ENCODE measurements around the gene SLC22A2.

SLC22A2 gene

DNA sequence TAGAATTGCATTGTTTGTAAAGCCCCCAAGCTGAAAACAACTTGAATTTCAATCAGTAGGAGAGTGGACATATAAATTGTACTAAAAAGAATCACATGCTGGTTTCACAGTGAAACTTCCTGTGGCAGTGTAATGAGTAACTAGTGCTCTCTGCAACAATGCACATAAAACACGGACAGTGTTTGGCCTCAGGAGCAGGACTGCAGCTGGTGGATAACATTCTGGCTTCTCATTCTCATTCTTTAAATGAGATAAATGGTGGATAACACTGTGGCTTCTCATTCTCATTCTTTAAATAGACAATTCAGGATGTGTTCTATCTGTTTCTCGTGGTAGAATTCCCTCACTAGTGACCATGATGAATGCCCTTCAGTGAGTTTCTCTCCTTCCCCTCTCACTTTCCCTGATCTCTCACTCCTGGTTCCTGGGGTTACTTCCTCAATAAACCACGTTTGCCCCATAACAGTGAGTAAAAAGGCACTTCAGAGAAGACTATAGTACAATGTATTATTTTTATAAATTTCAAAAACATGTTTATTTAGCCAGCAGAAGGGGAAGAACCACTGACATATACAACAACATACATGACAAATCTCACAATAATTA, 59.9 kb downstream of the SLC22A2 start:
- no peak overlapping the region for H3K4me3 ChIP-seq (ENCODE audit: low read depth, low read length)
- TF ChIP-seq, protein P1, sequence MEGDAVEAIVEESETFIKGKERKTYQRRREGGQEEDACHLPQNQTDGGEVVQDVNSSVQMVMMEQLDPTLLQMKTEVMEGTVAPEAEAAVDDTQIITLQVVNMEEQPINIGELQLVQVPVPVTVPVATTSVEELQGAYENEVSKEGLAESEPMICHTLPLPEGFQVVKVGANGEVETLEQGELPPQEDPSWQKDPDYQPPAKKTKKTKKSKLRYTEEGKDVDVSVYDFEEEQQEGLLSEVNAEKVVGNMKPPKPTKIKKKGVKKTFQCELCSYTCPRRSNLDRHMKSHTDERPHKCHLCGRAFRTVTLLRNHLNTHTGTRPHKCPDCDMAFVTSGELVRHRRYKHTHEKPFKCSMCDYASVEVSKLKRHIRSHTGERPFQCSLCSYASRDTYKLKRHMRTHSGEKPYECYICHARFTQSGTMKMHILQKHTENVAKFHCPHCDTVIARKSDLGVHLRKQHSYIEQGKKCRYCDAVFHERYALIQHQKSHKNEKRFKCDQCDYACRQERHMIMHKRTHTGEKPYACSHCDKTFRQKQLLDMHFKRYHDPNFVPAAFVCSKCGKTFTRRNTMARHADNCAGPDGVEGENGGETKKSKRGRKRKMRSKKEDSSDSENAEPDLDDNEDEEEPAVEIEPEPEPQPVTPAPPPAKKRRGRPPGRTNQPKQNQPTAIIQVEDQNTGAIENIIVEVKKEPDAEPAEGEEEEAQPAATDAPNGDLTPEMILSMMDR (IDR thresholded peaks at IDR 0.05; ENCODE audit: low read depth, low read length) = no peak

DNA sequence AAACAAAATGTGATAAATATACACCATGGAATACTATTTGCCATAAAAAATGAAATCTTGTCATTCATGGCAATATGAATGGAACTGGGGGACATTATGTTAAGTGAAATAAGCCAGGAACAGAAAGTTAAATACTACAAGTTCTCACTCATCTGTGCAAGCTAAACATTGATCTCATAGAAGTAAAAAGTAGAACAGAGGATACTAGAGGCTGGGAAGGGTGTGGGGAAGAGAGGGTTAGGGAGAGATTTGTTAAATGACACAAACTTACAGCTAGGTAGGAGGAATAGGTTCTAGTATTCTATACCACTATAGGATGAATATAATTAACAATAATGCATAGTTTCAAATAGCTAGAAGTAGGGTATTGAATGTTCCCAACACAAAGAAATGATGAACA, 61.0 kb downstream of the SLC22A2 start:
- H3K4me3 ChIP-seq (ENCODE audit: low read depth, low read length) = no peak overlapping the region
- TF ChIP-seq, protein P1 (IDR thresholded peaks at IDR 0.05; ENCODE audit: low read depth, low read length) = no peak

DNA sequence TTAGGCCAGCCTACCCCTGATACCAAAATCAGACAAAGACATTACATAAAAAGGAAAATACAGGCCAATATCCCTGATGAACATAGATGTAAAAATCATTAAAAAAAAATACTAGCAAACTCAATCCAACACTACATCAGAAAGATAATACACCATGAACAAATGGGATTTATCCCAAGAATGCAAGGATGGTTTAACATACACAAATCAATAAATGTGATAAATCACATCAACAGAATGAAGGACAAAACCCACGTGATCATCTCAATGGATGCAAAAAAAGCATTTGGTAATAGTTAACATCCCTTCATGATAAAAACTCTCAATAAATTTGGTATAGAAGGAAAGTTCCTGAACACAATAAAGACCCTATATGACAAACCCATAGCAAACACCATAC, 63.8 kb downstream of the SLC22A2 start:
- no peak overlapping the region for H3K4me3 ChIP-seq (ENCODE audit: low read depth, low read length)
- TF ChIP-seq, protein P1 (IDR thresholded peaks at IDR 0.05; ENCODE audit: low read depth, low read length) = no peak

DNA sequence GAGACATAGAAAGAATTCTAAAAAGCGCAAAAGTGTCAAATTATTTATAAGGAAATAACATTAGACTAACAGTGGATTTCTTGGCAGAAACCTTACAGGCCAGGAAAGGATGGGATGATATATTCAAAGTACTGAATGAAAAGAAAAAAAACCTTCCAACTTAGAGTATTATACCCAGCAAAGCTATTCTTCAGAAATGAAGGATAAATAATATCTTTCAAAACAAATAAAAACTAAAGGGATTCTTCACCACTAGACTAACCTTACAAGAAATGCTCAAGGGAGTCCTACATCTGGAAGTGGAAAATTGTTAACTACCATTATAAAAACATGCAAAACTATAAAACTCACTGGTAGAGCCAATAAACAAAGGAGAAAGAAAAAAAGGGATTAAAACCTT, 65.8 kb downstream of the SLC22A2 start:
- TF ChIP-seq, protein P1 (IDR thresholded peaks at IDR 0.05; ENCODE audit: low read depth, low read length) = no peak
- H3K4me3 ChIP-seq (ENCODE audit: low read depth, low read length) = no peak overlapping the region

DNA sequence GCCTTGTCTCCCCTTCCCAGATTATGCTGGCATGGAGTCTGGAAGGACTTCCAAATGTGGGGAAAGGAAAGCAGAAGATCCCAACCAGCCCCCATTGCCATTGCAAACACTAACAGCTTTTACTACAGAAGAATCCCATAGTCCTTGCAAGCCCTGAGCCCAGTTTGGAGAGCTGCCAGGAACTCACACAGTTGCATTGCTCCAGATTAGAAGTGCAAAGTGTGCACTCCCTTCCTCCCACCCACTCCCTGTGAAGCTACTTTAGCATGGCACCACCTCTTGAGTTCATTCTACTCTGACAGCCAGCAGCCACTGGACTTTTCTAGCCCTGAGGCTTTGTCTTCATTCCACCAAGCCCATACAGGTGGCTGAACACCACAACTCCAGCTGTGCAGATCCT, 67.6 kb downstream of the SLC22A2 start:
- no peak overlapping the region for H3K4me3 ChIP-seq (ENCODE audit: low read depth, low read length)
- TF ChIP-seq, protein P1 (IDR thresholded peaks at IDR 0.05; ENCODE audit: low read depth, low read length) = no peak

DNA sequence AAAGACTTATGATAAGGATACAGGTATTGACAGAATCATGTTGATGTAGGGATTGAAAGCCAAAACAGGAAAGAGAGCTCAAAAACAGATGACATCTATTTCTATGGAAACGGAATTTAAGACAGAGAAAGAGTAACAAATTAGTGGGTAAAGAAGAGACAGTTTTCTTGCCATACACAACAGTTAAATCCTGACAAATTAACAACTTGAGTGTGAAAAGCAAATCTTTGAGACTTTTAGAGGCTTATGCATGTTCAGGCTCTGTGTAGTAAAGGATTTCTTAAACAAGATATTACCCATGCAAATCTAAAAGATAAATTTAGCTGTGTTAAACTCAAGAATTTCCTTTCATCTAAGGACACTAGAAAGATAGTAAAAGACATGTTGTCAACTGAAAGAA, 68.5 kb downstream of the SLC22A2 start:
- TF ChIP-seq, protein P1 (IDR thresholded peaks at IDR 0.05; ENCODE audit: low read depth, low read length) = no peak
- H3K4me3 ChIP-seq (ENCODE audit: low read depth, low read length) = no peak overlapping the region

DNA sequence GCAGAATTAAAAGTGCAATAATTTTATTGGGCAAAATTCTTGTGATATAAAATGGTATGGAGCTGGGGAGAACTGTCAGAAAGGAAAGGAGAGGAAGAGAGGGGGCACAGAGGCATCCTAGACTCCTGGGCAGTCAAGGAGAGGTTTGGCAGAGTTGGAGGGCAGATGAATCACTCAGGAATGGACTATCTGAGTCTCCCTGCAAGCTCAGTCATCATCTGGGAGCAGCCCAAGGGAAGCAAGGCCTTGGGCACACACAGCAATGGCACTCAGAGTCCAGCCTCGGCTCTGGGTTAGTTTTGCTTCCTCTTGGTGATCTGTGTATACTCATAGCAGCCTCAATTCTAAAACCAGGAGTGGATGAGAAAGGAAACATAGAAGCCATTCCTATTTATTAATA, 69.8 kb downstream of the SLC22A2 start:
- no peak overlapping the region for H3K4me3 ChIP-seq (ENCODE audit: low read depth, low read length)
- TF ChIP-seq, protein P1 (IDR thresholded peaks at IDR 0.05; ENCODE audit: low read depth, low read length) = no peak
